HG02571 (cell line): Measurements from ENCODE around the gene ANGPTL8.

ENCODE experiments used
- ATAC-seq: cut with Tn5 transposase; IDR thresholded peaks from one replicate; pipeline ENCODE4 v1.9.1; 2021; ENCODE audit warnings: mild to moderate bottlenecking, moderate library complexity; ENCODE audit not compliant: unreplicated experiment

Gene ANGPTL8

GRCh38 chr19:11288349-11288748 lies 48.9 kb downstream of the ANGPTL8 start:
- no peak for ATAC-seq

DNA sequence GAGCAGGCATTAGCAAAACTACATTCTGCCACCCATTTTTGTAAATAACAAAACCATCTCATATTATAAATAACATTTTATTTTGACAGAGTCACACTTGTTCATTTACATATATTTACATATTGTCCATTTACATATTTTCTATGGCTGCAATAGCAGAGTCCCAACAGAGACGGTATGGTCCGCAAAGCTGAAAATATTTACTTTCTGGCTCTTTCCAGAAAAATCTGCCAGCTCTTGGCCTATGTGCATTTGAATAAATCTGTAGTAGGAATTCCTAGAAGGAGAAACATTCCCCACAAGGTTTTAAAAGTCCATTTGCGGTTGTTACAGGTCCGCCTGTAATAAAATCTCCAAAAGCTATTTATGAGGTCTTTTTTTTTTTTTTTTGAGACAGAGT lies 50.8 kb downstream of the ANGPTL8 start:
- ATAC-seq, result no peak

- ATAC-seq, result no peak
Observed at GRCh38 chr19:11291415-11291814, 52.0 kb downstream of the ANGPTL8 start.
